Motor neuron (in vitro differentiated cells): ENCODE measurements around the gene KCNC1. TPM values are rescaled to one million over a fixed set of nuclear protein-coding genes. Genes with fewer than 3 reads are reported as not detected.

Experiments used
- ATAC-seq, 8 experiments: fragments of 200-7000 bp; cut with Tn5 transposase; replicated peaks in 6 of 8; 2 replicates each; pipeline ENCODE4 v1.8.0; 2021; ENCODE audit warnings: mild to moderate bottlenecking in 8 of 8, moderate library complexity in 8 of 8
- H3K27ac ChIP-seq, 2 donors: fragments of 250-450 bp; sonication (Bioruptor Pico); 2 replicates each; pipeline ENCODE4 v1.9.0; 2021; ENCODE audit warnings: antibody characterized with exemption in 2 of 2, mild to moderate bottlenecking in 2 of 2, moderate library complexity in 1 of 2
- H3K4me1 ChIP-seq, 2 donors: fragments of 250-450 bp; sonication (Bioruptor Pico); replicated peaks in 1 of 2; 2 replicates each; pipeline ENCODE4 v1.6.1; 2021; ENCODE audit warnings: antibody characterized with exemption in 2 of 2, mild to moderate bottlenecking in 2 of 2, moderate library complexity in 1 of 2
- H3K4me3 ChIP-seq, 5 donors: fragments of 250-450 bp; sonication (Bioruptor Pico); 2 replicates each; pipeline ENCODE4 v1.9.0; 2021; ENCODE audit warnings: antibody characterized with exemption in 5 of 5, mild to moderate bottlenecking in 5 of 5, moderate library complexity in 4 of 5
- WGBS, 10 experiments: fragments of 450-650 bp; shearing (Covaris generic); methylation state at CpG; one replicate each; pipeline ENCODE4 v1.0.0; 2022; 5-methylcytosine and 5-hydroxymethylcytosine counted together
- in situ Hi-C, 9 experiments: fragments of 400-800 bp; cut with MboI; loops; one replicate each; pipeline ENCODE4 v1.15.0; 2021; ENCODE audit warnings: low sequenced_read_pairs in 9 of 9, low pct_unique_long_range_greater_than_20kb in 2 of 9; ENCODE audit not compliant: unreplicated experiment in 9 of 9
- total RNA-seq, 8 experiments: library from RNA; unstranded; fragments of 300-600 nt; gene quantifications; 2 replicates each; pipeline versions ENCODE4 v1.2.3 to v1.2.4, GENCODE V29; 2022

Gene KCNC1
- total RNA-seq: 10 to 100 TPM in 1 of 8 experiments, 1 to 10 TPM in 7; 1.5 to 12.5 (median 6.2) TPM

GRCh38 chr11:17734418-17734911 is at the start of gene KCNC1:
Gene KCNC1 (plus strand): TSS chr11:17734781. CDS start chr11:17736003, 1,222 bp downstream.
- peak; percentile 59 to 84 (median 76) for ATAC-seq
- in situ Hi-C loops: loop anchor here in 6 of 9 experiments (10.0 to 25.0 kb wide), 2 partner anchors 240 to 253 kb away; no protein-coding TSS in a partner anchor
- peak within 1 kb of the TSS; percentile 47 to 55 for H3K27ac ChIP-seq
- no CpG with 5 or more reads among the region's 66 CpGs for WGBS, 10 experiments
- H3K4me3 ChIP-seq: peak within 1 kb of the TSS; percentile 59 to 87 (median 66)
- H3K4me1 ChIP-seq: peaks cover 21 to 22% of the 10 kb centered on the region in 2 donors

- in situ Hi-C loops: no loop called here
- no peak overlapping the region for H3K27ac ChIP-seq
- 0 to 63% (median 40%) methylated on average over 1 to 5 of the region's 8 CpGs; no CpG with 5 or more reads in 1 of the 10 experiments for WGBS, 10 experiments
- H3K4me1 ChIP-seq: no peaks in the 10 kb centered on the region
- ATAC-seq: peak in 5 of 8 experiments; percentile 49 to 94 (median 73)
- no peak overlapping the region for H3K4me3 ChIP-seq
Measured at GRCh38 chr11:17686231-17686980, 48.2 kb upstream of the KCNC1 start.

- no peak overlapping the region for H3K27ac ChIP-seq
- no peaks in the 10 kb centered on the region for H3K4me1 ChIP-seq
- no peak overlapping the region for H3K4me3 ChIP-seq
- no peak for ATAC-seq
- WGBS, 10 experiments: 16 to 100% (median 84%) methylated on average over 1 to 11 of the region's 18 CpGs; no CpG with 5 or more reads in 2 of the 10 experiments
- in situ Hi-C loops: no loop called here
Measured at GRCh38 chr11:17687946-17688670, 46.5 kb upstream of the KCNC1 start.

GRCh38 chr11:17691550-17691949 is 43.0 kb upstream of the KCNC1 start:
- ATAC-seq: no peak
- 20 to 67% (median 48%) methylated on average over 1 to 2 of the region's 2 CpGs; no CpG with 5 or more reads in 2 of the 10 experiments for WGBS, 10 experiments
- in situ Hi-C loops: no loop called here
- no peaks in the 10 kb centered on the region for H3K4me1 ChIP-seq
- no peak overlapping the region for H3K4me3 ChIP-seq
- H3K27ac ChIP-seq: no peak overlapping the region

- Histone ChIP-seq H3K4me3 (no peak overlapping the region), H3K27ac (no peak overlapping the region), H3K4me1 (no peaks in the 10 kb centered on the region)
- WGBS, 10 experiments: 0 to 75% (median 50%) methylated on average over 1 to 7 of the region's 10 CpGs; no CpG with 5 or more reads in 2 of the 10 experiments
- no peak for ATAC-seq
- in situ Hi-C loops: no loop called here
Measured at GRCh38 chr11:17691976-17692375, 42.6 kb upstream of the KCNC1 start.

- Histone ChIP-seq H3K4me3 (no peak overlapping the region), H3K27ac (no peak overlapping the region), H3K4me1 (no peaks in the 10 kb centered on the region)
- in situ Hi-C loops: no loop called here
- WGBS, 10 experiments: 0 to 93% (median 71%) methylated on average over 1 to 7 of the region's 7 CpGs; no CpG with 5 or more reads in 4 of the 10 experiments
- peak in 1 of 8 experiments; percentile 4 for ATAC-seq
Measured at GRCh38 chr11:17692931-17693330, 41.6 kb upstream of the KCNC1 start.

GRCh38 chr11:17693531-17693930 is 41.0 kb upstream of the KCNC1 start:
- WGBS, 10 experiments: 0 to 85% (median 62%) methylated on average over 1 to 3 of the region's 4 CpGs; no CpG with 5 or more reads in 4 of the 10 experiments
- ATAC-seq: no peak
- Histone ChIP-seq H3K27ac (no peak overlapping the region), H3K4me1 (no peaks in the 10 kb centered on the region), H3K4me3 (no peak overlapping the region)
- in situ Hi-C loops: no loop called here

- 40 to 86% (median 74%) methylated on average over 1 to 6 of the region's 10 CpGs; no CpG with 5 or more reads in 5 of the 10 experiments for WGBS, 10 experiments
- Histone ChIP-seq H3K27ac (no peak overlapping the region), H3K4me1 (no peaks in the 10 kb centered on the region), H3K4me3 (no peak overlapping the region)
- in situ Hi-C loops: no loop called here
- ATAC-seq: peak in 4 of 8 experiments; percentile 67 to 90 (median 71)
Measured at GRCh38 chr11:17694494-17695110, 40.0 kb upstream of the KCNC1 start.

- Histone ChIP-seq H3K27ac (no peak overlapping the region), H3K4me3 (no peak overlapping the region), H3K4me1 (no peaks in the 10 kb centered on the region)
- peak in 7 of 8 experiments; percentile 54 to 74 (median 63) for ATAC-seq
- in situ Hi-C loops: no loop called here
- 0 to 20% methylated on average over 1 of the region's 68 CpGs; no CpG with 5 or more reads in 8 of the 10 experiments for WGBS, 10 experiments
Measured at GRCh38 chr11:17695454-17696441, 38.8 kb upstream of the KCNC1 start.

- 50 to 80% (median 67%) methylated on average over 1 to 3 of the region's 5 CpGs; no CpG with 5 or more reads in 3 of the 10 experiments for WGBS, 10 experiments
- in situ Hi-C loops: no loop called here
Measured at GRCh38 chr11:17696741-17697140, 37.8 kb upstream of the KCNC1 start.

GRCh38 chr11:17697175-17697949 is 37.2 kb upstream of the KCNC1 start:
- Histone ChIP-seq H3K4me3 (no peak overlapping the region), H3K27ac (no peak overlapping the region), H3K4me1 (no peaks in the 10 kb centered on the region)
- 0 to 65% (median 42%) methylated on average over 1 to 6 of the region's 6 CpGs; no CpG with 5 or more reads in 2 of the 10 experiments for WGBS, 10 experiments
- no peak for ATAC-seq
- in situ Hi-C loops: no loop called here

More at GRCh38 chr11:17696741-17697140, 37.8 kb upstream of the KCNC1 start:
- Histone ChIP-seq H3K4me3 (no peak overlapping the region), H3K4me1 (no peaks in the 10 kb centered on the region), H3K27ac (no peak overlapping the region)
- ATAC-seq: no peak
